GM19467 (cell line): ENCODE results near the gene CDK10.
"Not testable (repeated sequence)": the region's sequence is repeated elsewhere in the genome, so short reads cannot be mapped to it uniquely, and the experiment has no call there.

Experiments
- ATAC-seq: cut with Tn5 transposase; IDR thresholded peaks from one replicate; pipeline ENCODE4 v1.9.1; 2021; ENCODE audit warnings: mild to moderate bottlenecking, moderate library complexity; ENCODE audit not compliant: unreplicated experiment

The CDK10 gene

DNA sequence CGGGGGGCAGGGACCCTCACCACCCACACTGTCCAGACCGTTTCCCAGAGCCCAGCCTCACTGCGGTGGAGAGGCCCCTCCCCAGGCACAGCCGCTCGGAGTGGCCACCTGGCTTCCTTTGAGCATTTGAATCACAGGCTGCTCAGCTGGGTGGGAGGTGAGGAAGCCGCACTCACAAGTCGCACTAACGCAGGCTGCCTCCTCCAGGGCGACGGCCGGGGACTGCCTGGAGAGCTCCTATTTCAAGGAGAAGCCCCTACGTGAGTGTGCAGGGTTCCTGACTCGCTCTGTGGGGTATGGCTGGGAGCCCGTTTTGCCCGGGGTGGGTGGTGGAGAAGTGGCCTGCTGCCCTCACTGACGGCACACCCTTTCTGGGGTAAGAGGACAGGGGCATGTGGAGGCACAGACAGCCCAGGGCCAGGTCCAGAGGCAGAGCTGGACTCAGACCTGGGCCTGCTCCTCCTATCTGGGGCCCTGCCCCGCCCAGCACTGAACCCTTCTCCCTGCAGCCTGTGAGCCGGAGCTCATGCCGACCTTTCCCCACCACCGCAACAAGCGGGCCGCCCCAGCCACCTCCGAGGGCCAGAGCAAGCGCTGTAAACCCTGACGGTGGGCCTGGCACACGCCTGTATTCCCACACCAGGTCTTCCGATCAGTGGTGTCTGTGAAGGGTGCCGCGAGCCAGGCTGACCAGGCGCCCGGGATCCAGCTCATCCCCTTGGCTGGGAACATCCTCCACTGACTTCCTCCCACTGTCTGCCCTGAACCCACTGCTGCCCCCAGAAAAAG is 8.8 kb downstream of the CDK10 start:
- ATAC-seq = no peak

- ATAC-seq = no peak
Measured at GRCh38 chr16:89695875-89696669, 9.6 kb downstream of the CDK10 start.

DNA sequence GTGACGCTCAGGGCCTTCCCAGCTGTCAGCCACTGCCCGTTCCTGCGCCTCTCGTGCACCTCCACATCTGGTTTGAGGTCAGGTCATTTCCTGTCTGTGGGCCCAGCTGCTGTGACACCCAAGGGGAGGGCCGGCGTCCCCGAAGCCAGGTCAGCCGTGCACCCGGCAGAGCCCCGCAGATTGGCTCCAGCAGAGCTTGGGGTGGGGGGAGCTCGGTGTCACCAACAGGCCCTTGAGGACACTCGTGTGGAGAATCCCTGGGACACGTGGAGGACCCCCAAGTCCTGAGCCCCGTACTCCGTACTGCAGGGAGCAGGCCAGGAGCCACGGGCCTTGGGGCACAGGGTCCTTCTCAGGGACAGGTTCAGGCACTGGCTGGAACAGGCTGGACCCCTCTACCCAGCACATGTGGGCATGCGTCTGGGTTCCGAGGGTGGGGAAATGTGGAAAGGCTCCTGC is 10.2 kb downstream of the CDK10 start:
- ATAC-seq = no peak

DNA sequence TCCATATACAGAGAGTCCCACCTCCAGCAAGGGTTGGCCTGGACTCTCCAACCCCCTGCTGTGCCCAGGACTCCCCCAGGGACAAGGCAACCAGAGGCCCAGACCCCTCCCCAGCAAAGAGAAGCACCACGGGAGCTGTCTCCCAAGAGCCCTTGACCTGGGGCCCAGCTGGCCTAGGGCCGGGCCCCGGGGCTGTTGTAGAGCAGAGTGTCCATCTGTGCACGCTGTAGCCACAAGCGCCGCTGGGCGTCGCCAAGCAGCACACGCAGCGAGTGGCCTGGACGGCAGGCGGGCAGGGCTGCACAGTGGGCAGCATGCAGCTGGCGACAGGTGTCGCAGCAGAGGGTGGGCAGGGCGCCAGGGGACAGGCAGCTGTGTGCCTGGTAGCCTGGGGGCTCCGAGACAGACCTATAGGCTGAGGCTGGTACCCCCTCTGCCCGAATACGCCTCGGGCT is 10.7 kb downstream of the CDK10 start:
- no peak for ATAC-seq

- no peak for ATAC-seq
Measured at GRCh38 chr16:89697616-89698331, 11.3 kb downstream of the CDK10 start.

GRCh38 chr16:89698717-89699116 is 12.2 kb downstream of the CDK10 start:
- not testable (repeated sequence) for ATAC-seq

DNA sequence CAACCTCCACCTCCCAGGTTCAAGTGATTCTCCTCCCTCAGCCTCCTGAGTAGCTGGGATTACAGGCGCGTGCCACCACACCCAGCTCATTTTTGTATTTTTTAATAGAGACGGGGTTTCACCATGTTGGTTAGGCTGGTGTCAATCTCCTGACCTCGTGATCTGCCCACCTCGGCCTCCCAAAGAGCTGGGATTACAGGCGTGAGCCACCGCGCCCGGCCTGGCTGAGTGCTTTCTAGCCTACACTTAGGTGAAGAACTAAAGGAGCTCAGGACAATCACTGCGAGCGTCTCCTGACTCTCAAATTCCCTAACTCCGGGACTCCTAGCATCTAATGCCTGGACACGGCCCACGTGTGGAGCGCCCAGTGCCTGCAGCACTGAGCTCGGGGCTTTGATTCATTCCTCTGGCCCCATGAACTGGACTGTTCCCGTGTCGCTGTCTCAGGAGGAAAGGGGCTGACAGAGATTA is 13.2 kb downstream of the CDK10 start:
- not testable (repeated sequence) for ATAC-seq

- peak; percentile 37 for ATAC-seq
Measured at GRCh38 chr16:89700100-89700648, 13.7 kb downstream of the CDK10 start.

GRCh38 chr16:89700649-89701424 is 14.3 kb downstream of the CDK10 start:
- ATAC-seq = no peak

GRCh38 chr16:89701425-89702406 is 15.2 kb downstream of the CDK10 start, which contains the start of gene SPATA2L:
SPATA2L (minus strand) TSS chr16:89701705; CDS start chr16:89701232, 473 bp downstream.
- ATAC-seq = peak; percentile 63

DNA sequence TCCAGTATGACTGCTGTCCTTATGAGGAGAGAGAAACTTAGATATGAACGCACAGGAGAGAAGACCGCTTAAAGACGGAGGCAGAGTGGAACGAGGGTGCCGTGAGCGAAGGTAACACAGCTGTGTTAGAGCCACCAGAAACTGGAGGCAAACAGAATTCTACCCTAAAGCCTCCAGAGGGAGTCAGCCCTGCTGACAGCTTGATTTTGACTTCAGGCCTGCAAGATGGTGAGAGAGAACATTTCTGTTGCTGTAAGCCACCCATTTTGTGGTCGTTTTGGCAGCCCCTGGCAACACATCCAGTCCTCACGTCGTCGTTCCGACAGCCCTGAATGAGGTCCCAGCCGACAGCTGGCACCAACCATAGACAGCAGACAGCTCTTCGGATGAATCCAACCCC is 17.8 kb downstream of the CDK10 start:
- ATAC-seq = no peak

GRCh38 chr16:89705006-89705405 is 18.5 kb downstream of the CDK10 start:
- ATAC-seq = no peak

GRCh38 chr16:89706518-89707260 is 20.2 kb downstream of the CDK10 start:
- no peak for ATAC-seq

- no peak for ATAC-seq
Measured at GRCh38 chr16:89707695-89708094, 21.2 kb downstream of the CDK10 start.

DNA sequence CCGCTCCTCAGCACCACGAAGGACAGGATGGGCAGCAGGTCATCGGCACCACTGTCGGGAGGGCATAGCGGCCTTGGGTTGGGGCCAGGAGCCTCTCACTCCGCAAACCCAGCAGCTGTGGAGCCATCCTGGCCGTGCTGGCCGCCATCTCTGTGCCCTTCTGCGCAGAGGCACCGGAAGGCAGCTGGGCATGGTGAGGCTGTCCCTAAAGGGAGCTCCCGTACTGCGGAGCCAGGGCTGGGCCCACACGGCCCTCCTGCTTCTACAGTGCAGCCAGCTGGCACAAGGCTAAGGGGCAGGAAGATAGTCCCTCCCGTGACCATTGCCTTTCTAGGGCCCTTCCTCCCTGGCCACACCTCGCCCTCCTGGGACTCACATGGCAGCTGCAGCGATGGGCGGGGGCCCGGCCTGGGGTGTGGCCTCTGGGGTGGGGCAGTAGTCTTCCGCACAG is 22.0 kb downstream of the CDK10 start:
- ATAC-seq = no peak

- ATAC-seq = no peak
Measured at GRCh38 chr16:89709166-89709565, 22.7 kb downstream of the CDK10 start.

DNA sequence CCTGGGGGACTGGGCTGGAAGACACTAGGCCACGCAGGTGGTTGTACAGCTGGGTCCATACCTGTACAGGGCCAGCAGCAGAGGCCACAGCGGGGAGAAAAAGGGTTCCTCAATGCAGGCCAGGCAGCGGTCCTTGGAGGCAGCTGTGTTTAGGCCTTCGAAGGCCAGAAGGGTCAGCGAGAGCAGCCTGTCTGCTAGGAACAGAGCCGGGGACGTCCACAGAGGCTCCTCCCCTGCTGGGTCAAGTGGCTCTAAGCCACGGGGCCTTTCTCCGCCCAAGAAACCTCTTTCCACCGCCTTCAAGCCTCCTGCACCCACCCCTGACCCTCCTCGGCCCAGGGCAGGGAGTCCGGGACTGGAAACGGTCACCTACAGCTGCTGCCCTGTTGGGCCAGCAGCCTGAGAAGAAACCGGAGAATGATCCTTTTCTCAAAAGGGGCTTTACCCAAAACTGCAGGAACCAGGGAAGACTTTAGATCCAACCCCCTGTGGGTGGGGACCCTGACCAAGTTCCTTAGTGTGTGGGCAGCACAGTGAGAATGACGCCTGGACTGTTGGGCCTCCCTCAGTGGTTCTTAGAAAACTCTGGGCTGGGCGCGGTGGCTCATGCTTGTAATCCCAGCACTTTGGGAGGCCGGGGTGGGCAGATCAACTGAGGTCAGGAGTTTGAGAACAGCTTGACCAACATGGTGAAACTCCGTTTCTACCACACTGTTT is 23.4 kb downstream of the CDK10 start:
- ATAC-seq = no peak
